Epithelial cell of esophagus (primary cell): ENCODE data around the gene MAGEA11.
"Not testable (repeated sequence)": the region's sequence is repeated elsewhere in the genome, so short reads cannot be mapped to it uniquely, and the experiment has no call there.

Source experiments
- DNase-seq: peaks from one replicate; pipeline ENCODE4 v3.0.0; 2010; ENCODE audit warnings: low read depth
- H3K4me3 ChIP-seq: 2 replicates; pipeline ENCODE4 v1.5.1; 2011; ENCODE audit warnings: mild to moderate bottlenecking, low read length, control low read depth
- TF ChIP-seq, protein P1 (sequence below): IDR thresholded peaks from 2 replicates; pipeline ENCODE4 v1.5.1; 2011; ENCODE audit warnings: low read depth, mild to moderate bottlenecking, low read length, control low read depth, inconsistent platforms; ENCODE audit not compliant: insufficient read depth; ENCODE audit errors: missing control alignments

MAGEA11 gene

DNA sequence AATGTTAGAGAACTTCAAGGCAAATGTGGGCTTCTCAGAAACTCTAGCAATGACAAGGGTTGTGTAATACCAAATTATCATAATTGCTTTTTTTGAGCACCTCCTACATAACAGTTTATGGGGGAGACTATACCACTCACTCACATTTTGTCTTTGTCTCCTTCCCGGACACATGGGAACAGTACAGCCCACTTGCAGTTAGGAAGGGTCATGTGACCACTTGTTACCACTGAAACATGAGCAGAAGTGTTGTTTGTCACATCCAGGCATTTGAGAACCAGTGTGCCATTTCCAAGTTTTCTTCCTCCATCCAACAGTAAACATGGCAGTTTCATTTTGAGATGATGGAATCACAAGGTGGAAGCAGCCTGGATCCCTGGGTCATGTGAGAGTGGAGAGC, 6.9 kb downstream of the MAGEA11 start:
- no peak for DNase-seq
- no peak overlapping the region for H3K4me3 ChIP-seq
- TF ChIP-seq, protein P1, sequence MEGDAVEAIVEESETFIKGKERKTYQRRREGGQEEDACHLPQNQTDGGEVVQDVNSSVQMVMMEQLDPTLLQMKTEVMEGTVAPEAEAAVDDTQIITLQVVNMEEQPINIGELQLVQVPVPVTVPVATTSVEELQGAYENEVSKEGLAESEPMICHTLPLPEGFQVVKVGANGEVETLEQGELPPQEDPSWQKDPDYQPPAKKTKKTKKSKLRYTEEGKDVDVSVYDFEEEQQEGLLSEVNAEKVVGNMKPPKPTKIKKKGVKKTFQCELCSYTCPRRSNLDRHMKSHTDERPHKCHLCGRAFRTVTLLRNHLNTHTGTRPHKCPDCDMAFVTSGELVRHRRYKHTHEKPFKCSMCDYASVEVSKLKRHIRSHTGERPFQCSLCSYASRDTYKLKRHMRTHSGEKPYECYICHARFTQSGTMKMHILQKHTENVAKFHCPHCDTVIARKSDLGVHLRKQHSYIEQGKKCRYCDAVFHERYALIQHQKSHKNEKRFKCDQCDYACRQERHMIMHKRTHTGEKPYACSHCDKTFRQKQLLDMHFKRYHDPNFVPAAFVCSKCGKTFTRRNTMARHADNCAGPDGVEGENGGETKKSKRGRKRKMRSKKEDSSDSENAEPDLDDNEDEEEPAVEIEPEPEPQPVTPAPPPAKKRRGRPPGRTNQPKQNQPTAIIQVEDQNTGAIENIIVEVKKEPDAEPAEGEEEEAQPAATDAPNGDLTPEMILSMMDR = no peak

DNA sequence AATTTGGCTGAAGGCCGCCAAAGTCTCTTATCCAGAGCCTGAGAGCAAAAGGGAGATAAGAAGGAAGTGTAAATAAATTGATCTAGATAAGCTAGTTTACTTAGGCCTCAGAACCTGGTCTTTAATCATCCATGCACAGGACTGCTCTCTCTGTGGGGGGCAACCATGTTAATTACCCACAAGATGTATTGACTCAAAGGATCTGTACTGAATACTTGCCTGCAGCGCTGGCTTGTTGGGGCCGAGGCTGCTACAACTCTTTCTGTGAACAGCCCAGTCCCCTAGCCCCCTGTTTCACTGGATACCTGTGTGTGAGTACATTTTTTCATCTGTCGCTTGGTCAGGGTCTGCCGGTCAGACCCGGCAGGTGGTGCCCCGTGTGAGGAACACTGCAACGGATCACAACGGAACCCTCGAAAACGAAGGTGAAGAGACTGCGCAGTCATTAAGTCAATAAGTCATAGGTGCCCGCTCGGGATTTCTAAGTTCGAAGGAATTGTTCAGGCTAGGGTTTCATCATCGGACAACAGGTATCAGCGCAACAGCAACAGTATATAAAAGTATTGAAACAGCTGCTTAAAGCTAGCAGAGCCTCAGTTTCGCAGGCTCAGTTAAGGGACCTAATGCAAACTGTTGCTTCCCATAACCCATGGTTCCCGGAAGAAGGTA, 8.3 kb downstream of the MAGEA11 start:
- H3K4me3 ChIP-seq = no peak overlapping the region
- TF ChIP-seq, protein P1 = no peak
- DNase-seq = no peak

DNA sequence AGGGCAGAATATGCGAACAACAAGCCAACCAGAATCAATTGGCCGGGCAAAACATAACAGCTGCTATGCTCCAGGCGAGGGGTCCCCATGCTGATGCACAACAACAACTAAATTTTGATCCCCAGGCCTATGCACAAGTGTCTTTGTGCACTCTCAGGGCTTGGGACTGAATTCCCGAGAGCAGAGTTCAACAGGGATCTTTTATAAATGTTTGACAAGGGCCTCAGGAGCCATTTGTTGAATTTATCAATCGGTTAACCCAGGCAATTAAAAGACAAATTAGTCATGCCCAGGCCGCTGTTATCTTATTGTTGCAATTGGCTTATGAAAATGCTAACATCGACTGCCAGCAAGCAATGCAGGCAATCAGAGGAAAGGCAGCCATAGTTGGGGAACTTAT, 9.4 kb downstream of the MAGEA11 start:
- H3K4me3 ChIP-seq, DNase-seq: not testable (repeated sequence)

DNA sequence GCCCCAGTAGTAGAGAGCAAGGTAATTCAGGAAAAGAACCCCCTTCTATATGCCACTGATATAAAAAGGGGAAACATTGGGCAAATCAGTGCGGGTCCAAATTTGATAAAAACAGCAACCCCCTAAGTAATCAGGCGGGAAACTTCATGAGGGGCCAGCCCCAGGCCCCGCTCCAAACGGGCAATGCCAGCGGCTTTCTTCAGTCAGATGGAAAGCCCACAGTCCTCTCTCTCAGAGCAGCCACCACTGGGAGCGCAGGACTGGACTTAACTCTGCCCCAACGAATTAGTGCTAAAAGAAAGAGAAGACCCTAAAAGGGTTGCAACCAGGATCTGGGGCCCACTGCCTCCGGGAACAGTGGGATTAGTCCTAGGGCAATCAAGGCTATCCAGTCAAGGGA, 9.9 kb downstream of the MAGEA11 start:
- no peak for DNase-seq
- TF ChIP-seq, protein P1 = no peak
- no peak overlapping the region for H3K4me3 ChIP-seq

DNA sequence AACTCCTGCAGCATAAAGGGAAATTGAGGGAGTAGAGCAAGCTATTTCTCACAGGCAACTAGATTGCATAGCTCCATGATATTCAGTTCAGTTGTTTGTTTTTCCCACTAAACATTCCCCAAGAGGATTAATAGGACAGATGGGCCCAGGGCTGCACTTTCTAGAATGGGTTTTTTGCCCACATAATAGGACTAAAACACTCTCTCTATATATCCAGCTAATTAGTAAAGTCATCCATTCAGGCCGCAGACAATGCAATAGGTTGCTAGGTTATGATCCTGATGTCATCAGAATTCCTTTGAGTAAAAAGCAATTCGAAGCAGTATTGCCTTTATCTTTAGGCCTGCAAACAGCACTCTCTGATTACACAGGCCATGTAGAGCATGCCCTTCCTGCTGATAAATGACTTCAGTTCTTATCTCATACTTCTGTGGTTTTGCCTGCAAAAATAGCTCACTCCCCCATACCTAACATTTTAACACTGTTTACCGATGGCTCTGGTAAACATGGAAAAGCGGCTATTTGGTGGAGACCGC, 11.8 kb downstream of the MAGEA11 start:
- DNase-seq, H3K4me3 ChIP-seq: not testable (repeated sequence)

DNA sequence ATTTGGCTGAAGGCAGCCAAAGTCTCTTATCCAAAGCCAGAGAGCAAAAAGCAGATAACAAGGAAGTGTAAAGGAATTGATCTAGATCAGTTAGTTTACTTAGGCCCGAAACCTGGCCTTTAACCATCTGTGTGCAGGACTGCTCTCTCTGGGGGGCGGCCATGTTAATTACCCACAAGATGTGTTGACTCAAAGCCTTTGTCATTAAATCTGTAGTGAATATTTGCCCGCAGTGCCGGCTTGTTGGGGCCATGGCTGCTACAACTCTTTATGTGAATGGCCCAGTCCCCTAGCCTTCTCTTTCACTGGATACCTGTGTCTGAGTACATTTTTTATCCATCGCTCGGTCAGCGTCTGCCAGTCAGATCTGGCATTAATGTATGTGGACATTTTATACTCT, 15.4 kb downstream of the MAGEA11 start:
- not testable (repeated sequence) for H3K4me3 ChIP-seq, DNase-seq

DNA sequence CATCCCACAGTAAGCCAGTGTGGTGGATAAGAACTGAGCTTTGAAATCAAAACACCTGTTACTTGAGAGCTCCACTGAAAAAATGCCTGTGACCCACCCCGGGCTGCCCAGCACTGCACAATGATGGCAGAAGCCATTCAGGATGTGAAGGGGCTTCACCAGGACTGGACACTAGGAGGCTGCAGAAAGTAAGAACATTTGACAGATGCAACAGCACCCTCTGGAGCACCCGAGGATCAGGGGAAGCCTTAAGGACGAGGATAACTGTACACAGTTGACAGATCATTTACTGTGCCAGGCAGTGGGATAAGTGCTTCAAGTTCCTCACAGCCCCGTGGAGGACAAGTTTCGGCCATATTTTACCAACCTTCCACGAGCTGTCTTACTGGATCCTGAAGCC, 30.4 kb downstream of the MAGEA11 start:
- not testable (repeated sequence) for DNase-seq, H3K4me3 ChIP-seq

DNA sequence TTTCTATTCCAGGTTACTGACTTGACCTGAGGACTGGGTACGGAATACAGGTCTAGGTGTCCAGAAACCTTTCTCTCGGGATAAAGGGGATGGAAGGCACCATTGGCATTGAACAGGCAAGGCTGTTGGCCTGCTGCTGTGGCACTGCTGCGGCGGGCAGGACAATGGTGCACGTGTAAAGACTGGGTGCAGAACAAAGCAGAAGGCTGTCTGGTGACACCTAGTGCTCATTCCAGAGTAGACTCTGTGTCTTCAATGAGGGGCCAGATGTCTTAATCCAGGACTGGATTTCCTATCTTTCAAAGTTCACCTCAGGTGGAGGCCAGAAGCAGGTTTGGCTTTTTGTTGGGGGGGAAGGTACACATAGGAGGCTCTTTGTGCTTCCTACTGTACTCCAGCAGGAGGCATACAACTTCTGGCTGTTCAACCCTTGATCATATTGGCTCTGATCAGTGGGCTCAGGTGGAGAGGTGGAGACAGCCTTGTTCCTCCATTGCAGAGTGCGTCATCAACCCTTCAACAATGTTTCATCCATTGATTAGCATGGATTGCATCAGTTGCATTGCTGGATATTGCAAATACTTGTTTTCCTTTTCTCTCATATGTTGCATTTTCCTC, 34.6 kb downstream of the MAGEA11 start:
- not testable (repeated sequence) for DNase-seq

DNA sequence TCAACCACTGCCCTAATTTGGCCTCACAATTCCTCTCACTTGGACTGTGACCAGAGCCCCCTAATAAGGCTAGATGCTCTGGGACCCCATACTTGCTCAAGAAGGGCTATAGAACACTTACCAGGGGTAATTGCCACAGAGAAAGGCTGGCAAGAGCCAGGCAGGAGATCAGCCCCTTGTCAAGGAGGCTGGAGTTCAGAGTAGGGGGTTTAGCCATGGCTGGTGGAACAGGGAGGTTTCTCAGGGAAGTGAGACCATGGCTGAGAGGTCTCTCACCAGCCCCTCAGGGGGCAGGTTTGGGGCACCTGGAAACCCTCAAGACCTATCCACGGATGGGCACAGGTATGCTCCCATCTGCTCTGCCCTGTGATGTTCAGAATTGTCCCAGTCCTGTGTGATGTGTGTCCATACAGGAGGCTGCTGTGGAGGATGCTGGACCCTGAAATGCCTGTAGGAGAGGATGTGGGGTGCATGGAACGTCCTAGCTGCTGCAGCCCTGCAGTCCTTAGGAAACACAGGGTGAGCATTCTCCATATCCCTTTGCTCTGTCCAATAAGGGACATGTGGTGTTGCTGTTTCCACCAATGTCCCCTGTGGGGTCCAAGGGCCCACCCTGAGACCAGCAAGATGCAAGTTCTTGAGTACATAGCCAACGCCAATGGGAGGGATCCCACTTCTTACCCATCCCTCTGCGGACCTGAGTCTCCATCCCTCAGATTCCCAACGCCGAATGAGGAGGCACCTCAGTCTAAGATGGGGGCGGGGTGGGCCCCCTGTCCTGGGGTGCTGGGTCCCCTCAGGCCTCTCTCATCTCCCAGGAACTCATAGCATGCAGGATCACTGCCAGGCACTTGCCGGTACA, 45.6 kb downstream of the MAGEA11 start:
- no peak for DNase-seq
- TF ChIP-seq, protein P1 = no peak
- no peak overlapping the region for H3K4me3 ChIP-seq

More for the DNA sequence above, 34.6 kb downstream of the MAGEA11 start:
- not testable (repeated sequence) for H3K4me3 ChIP-seq
